Stimulated activated naive CD8-positive, alpha-beta T cell treated with anti-CD3 and anti-CD28 coated beads, Interleukin-15, amount 100 ng/mL, for 72 hours (primary cell): Measurements from ENCODE around the gene NUCKS1.

ENCODE experiments used
- ATAC-seq: fragments of 150-1000 bp; cut with Tn5 transposase; 2 replicates; pipeline ENCODE4 v1.10.0; 2021; ENCODE audit warnings: mild to moderate bottlenecking, moderate library complexity
- DNase-seq, 2 donors: peaks; one replicate each; pipeline ENCODE4 v3.0.0; 2021 to 2022
- H3K27ac Mint-ChIP-seq, 2 donors: one replicate each; pipeline ENCODE4 v1.8.0; 2022; ENCODE audit warnings: mild to moderate bottlenecking in 2 of 2, mixed read lengths in 2 of 2, moderate library complexity in 2 of 2
- H3K27me3 Mint-ChIP-seq: one replicate; pipeline ENCODE4 v1.8.0; 2022; ENCODE audit warnings: mixed read lengths
- H3K4me1 Mint-ChIP-seq: one replicate; pipeline ENCODE4 v1.8.0; 2022; ENCODE audit warnings: mild to moderate bottlenecking, mixed read lengths
- H3K4me3 Mint-ChIP-seq, 2 donors: one replicate each; pipeline ENCODE4 v1.8.0; 2022; ENCODE audit warnings: mild to moderate bottlenecking in 2 of 2, mixed read lengths in 2 of 2, moderate library complexity in 1 of 2
- H3K9me3 Mint-ChIP-seq, 2 donors: one replicate each; pipeline ENCODE4 v1.8.0; 2022; ENCODE audit warnings: mixed read lengths in 2 of 2

The NUCKS1 gene

GRCh38 chr1:205777994-205778393 is 28.0 kb upstream of the NUCKS1 start:
- H3K27me3 Mint-ChIP-seq: no peaks in the 10 kb centered on the region
- H3K4me3 Mint-ChIP-seq: no peak overlapping the region
- ATAC-seq (no peak), DNase-seq (no peak)
- H3K27ac Mint-ChIP-seq: no peak overlapping the region
- H3K9me3 Mint-ChIP-seq: no peaks in the 10 kb centered on the region
- peaks cover 33% of the 10 kb centered on the region for H3K4me1 Mint-ChIP-seq

- H3K4me1 Mint-ChIP-seq: peaks cover 48% of the 10 kb centered on the region
- H3K4me3 Mint-ChIP-seq: peak overlapping the region; percentile 90 to 94
- no peaks in the 10 kb centered on the region for H3K27me3 Mint-ChIP-seq
- H3K27ac Mint-ChIP-seq: peak overlapping the region; percentile 96 to 97
- H3K9me3 Mint-ChIP-seq: no peaks in the 10 kb centered on the region
- DNase-seq (no peak), ATAC-seq (no peak)
Measured at GRCh38 chr1:205775717-205776056, 25.7 kb upstream of the NUCKS1 start.

- Mint-ChIP-seq H3K9me3 (no peaks in the 10 kb centered on the region), H3K4me3 (peak within 1 kb of the TSS; percentile 90 to 94), H3K27ac (peak within 1 kb of the TSS; percentile 96 to 97), H3K27me3 (no peaks in the 10 kb centered on the region), H3K4me1 (peaks cover 48% of the 10 kb centered on the region)
- ATAC-seq: peak; percentile 81
- DNase-seq: peak; percentile 83 to 94
Measured at GRCh38 chr1:205775015-205775716, 25.2 kb upstream of the NUCKS1 start, which contains the start of gene RAB29. Gene RAB29 (minus strand): TSS chr1:205775482. CDS start chr1:205774956, 526 bp downstream.

GRCh38 chr1:205774198-205775014 is 24.4 kb upstream of the NUCKS1 start:
- DNase-seq: peak; percentile 46 to 84
- Mint-ChIP-seq H3K9me3 (no peaks in the 10 kb centered on the region), H3K4me3 (peak overlapping the region; percentile 90 to 94)

GRCh38 chr1:205772607-205773032 is 22.6 kb upstream of the NUCKS1 start:
- Mint-ChIP-seq H3K9me3 (no peaks in the 10 kb centered on the region), H3K27ac (peak overlapping the region in 1 of 2 donors; percentile 40), H3K4me1 (peaks cover 50% of the 10 kb centered on the region), H3K4me3 (peak overlapping the region; percentile 90 to 94), H3K27me3 (no peaks in the 10 kb centered on the region)
- ATAC-seq: peak; percentile 70
- DNase-seq: peak; percentile 21 to 52

More at GRCh38 chr1:205774198-205775014, 24.4 kb upstream of the NUCKS1 start:
- peak; percentile 64 for ATAC-seq
- Mint-ChIP-seq H3K4me1 (peaks cover 48% of the 10 kb centered on the region), H3K27ac (peak overlapping the region; percentile 96 to 97), H3K27me3 (no peaks in the 10 kb centered on the region)

- peak overlapping the region in 1 of 2 donors; percentile 37 for H3K27ac Mint-ChIP-seq
Measured at GRCh38 chr1:205770618-205771017, 20.6 kb upstream of the NUCKS1 start.

GRCh38 chr1:205769641-205770365 is 19.8 kb upstream of the NUCKS1 start:
- Mint-ChIP-seq H3K27ac (peak overlapping the region in 1 of 2 donors; percentile 33), H3K4me3 (no peak overlapping the region), H3K9me3 (no peaks in the 10 kb centered on the region), H3K4me1 (peaks cover 61% of the 10 kb centered on the region), H3K27me3 (no peaks in the 10 kb centered on the region)
- ATAC-seq: no peak
- DNase-seq: no peak

More at GRCh38 chr1:205770618-205771017, 20.6 kb upstream of the NUCKS1 start:
- DNase-seq (no peak), ATAC-seq (no peak)
- H3K4me3 Mint-ChIP-seq: peak overlapping the region in 1 of 2 donors; percentile 38
- H3K9me3 Mint-ChIP-seq: no peaks in the 10 kb centered on the region
- H3K4me1 Mint-ChIP-seq: peaks cover 60% of the 10 kb centered on the region
- H3K27me3 Mint-ChIP-seq: no peaks in the 10 kb centered on the region

- ATAC-seq: no peak
- H3K9me3 Mint-ChIP-seq: no peaks in the 10 kb centered on the region
- no peak overlapping the region for H3K4me3 Mint-ChIP-seq
- no peak overlapping the region for H3K27ac Mint-ChIP-seq
- no peak for DNase-seq
- H3K27me3 Mint-ChIP-seq: no peaks in the 10 kb centered on the region
- H3K4me1 Mint-ChIP-seq: peaks cover 49% of the 10 kb centered on the region
Measured at GRCh38 chr1:205767248-205767647, 17.3 kb upstream of the NUCKS1 start.

- H3K27ac Mint-ChIP-seq: peak overlapping the region in 1 of 2 donors; percentile 86
- no peaks in the 10 kb centered on the region for H3K9me3 Mint-ChIP-seq
- no peaks in the 10 kb centered on the region for H3K27me3 Mint-ChIP-seq
- ATAC-seq: no peak
- peak overlapping the region in 1 of 2 donors; percentile 56 for H3K4me3 Mint-ChIP-seq
- H3K4me1 Mint-ChIP-seq: peaks cover 42% of the 10 kb centered on the region
- DNase-seq: no peak
Measured at GRCh38 chr1:205766570-205766969, 16.6 kb upstream of the NUCKS1 start.

- peaks cover 37% of the 10 kb centered on the region for H3K4me1 Mint-ChIP-seq
- peak; percentile 77 for ATAC-seq
- H3K9me3 Mint-ChIP-seq: no peaks in the 10 kb centered on the region
- no peak for DNase-seq
- H3K27me3 Mint-ChIP-seq: no peaks in the 10 kb centered on the region
- peak overlapping the region in 1 of 2 donors; percentile 86 for H3K27ac Mint-ChIP-seq
- H3K4me3 Mint-ChIP-seq: peak overlapping the region; percentile 7 to 56
Measured at GRCh38 chr1:205766038-205766437, 16.1 kb upstream of the NUCKS1 start.

GRCh38 chr1:205764578-205764977 is 14.6 kb upstream of the NUCKS1 start:
- no peaks in the 10 kb centered on the region for H3K27me3 Mint-ChIP-seq
- no peaks in the 10 kb centered on the region for H3K9me3 Mint-ChIP-seq
- peaks cover 37% of the 10 kb centered on the region for H3K4me1 Mint-ChIP-seq
- peak overlapping the region in 1 of 2 donors; percentile 43 for H3K27ac Mint-ChIP-seq
- peak overlapping the region in 1 of 2 donors; percentile 60 for H3K4me3 Mint-ChIP-seq
- DNase-seq (no peak), ATAC-seq (no peak)

- peaks cover 37% of the 10 kb centered on the region for H3K4me1 Mint-ChIP-seq
- no peaks in the 10 kb centered on the region for H3K27me3 Mint-ChIP-seq
- DNase-seq (no peak), ATAC-seq (peak; percentile 70)
- peak overlapping the region in 1 of 2 donors; percentile 19 for H3K4me3 Mint-ChIP-seq
- no peaks in the 10 kb centered on the region for H3K9me3 Mint-ChIP-seq
- H3K27ac Mint-ChIP-seq: no peak overlapping the region
Measured at GRCh38 chr1:205763980-205764379, 14.0 kb upstream of the NUCKS1 start.

GRCh38 chr1:205760606-205761005 is 10.6 kb upstream of the NUCKS1 start:
- peak overlapping the region in 1 of 2 donors; percentile 56 for H3K27ac Mint-ChIP-seq
- no peak overlapping the region for H3K4me3 Mint-ChIP-seq
- H3K27me3 Mint-ChIP-seq: no peaks in the 10 kb centered on the region
- peaks cover 17% of the 10 kb centered on the region for H3K4me1 Mint-ChIP-seq
- DNase-seq: no peak
- no peak for ATAC-seq
- peaks cover 0 to 5% of the 10 kb centered on the region in 2 donors for H3K9me3 Mint-ChIP-seq

- H3K4me3 Mint-ChIP-seq: no peak overlapping the region
- no peak overlapping the region for H3K27ac Mint-ChIP-seq
- no peak for ATAC-seq
- no peaks in the 10 kb centered on the region for H3K27me3 Mint-ChIP-seq
- peaks cover 0 to 5% of the 10 kb centered on the region in 2 donors for H3K9me3 Mint-ChIP-seq
- no peak for DNase-seq
- no peaks in the 10 kb centered on the region for H3K4me1 Mint-ChIP-seq
Measured at GRCh38 chr1:205756552-205756951, 6.6 kb upstream of the NUCKS1 start.

GRCh38 chr1:205754857-205755256 is 4.9 kb upstream of the NUCKS1 start:
- Mint-ChIP-seq H3K4me3 (no peak overlapping the region), H3K9me3 (peaks cover 0 to 5% of the 10 kb centered on the region in 2 donors), H3K27ac (no peak overlapping the region), H3K4me1 (peaks cover 15% of the 10 kb centered on the region), H3K27me3 (no peaks in the 10 kb centered on the region)
- DNase-seq: no peak
- ATAC-seq: no peak
